D721Med (cell line): ENCODE results near the gene SLC4A1.

Source experiments
- DNase-seq: peaks from one replicate; pipeline ENCODE4 v3.0.0; 2011; ENCODE audit warnings: low spot score; ENCODE audit not compliant: insufficient read length
- FAIRE-seq: peaks from 2 replicates; lab custom pipeline; 2011; peaks lifted over from hg19 to GRCh38; lab: Jason Lieb, UNC
- CTCF ChIP-seq: IDR thresholded peaks from 2 replicates; pipeline ENCODE4 v1.5.1; 2012; ENCODE audit warnings: mild to moderate bottlenecking, control low read depth; ENCODE audit not compliant: insufficient read depth; ENCODE audit errors: missing control alignments

SLC4A1 gene

DNA sequence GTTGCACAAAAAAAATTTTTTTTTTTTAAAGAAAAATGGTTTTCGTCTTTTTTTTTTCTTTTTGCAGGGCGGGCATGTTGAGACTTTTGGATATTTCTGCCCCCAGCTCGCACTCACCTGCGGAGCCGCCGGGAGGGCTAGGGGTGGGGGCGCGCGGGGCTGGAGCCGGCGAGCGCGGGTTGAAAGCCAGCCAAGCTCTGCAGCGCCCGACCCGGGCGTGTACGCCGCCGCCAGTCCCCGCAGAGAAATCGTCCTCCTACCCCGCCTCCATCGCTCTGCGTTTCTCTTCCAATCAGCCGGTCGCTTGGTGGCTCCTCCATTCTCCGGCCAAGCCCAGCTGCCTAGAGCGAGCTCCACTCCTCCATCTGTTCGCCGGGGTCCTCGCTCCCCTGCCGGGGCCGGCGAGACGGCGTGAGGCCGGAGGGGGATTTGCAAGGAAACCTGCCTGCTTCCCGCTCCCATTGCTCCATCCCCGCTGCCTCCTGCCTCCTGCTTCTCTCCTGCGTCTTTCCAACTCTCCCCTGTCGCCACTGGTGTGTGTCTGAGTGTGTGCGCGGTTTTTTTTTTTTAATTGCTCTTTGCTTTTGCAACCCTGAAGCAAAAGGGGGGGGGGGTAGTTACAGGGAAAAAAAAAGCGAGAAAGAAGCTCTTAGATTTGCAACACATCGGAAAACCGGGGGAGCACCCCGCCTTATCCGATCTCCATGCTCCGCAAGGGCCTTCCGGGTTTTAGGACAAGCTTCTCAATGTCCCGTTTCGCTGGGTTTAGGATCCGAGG, 46.7 kb downstream of the SLC4A1 start:
- FAIRE-seq (no peak), DNase-seq (no peak)
- TF ChIP-seq CTCF = no peak

GRCh38 chr17:44220213-44221083, 47.5 kb downstream of the SLC4A1 start:
- DNase-seq (no peak), FAIRE-seq (no peak)
- TF ChIP-seq CTCF = no peak

DNA sequence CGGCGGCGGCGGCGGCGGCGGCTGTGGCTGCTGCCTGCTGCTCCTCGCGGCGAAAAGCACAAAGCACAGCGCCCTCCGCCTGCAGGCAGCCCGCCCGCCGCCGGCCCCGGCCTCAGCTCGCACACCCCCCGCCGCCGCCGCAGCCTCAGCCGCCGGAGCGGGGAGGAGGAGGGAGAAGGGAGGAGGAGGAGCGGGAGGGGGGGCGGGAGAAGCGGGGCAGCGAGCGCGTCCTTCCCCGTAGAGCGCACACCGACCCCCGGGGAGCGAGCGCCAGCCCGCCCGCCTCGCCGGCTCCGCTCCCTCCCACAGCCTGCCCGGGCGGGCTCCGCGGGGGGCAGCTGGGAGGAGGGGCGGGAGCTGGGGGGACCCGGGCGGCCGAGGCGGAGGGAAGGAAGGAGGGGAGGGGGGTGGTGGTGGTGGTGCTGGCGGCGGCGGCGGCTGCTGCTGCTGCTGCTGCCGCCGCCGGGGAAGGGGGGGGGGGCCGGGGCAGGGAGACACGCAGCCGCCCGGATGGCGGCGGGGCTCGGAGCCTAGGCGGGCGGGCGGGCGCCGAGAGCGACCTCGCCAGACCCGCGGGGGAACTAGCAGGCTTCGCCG, 48.2 kb downstream of the SLC4A1 start, which contains the start of gene UBTF:
UBTF (minus strand) TSS at position 60 of the 597 bp plus-strand sequence. CDS start 1,446 bp downstream, outside the sequence.
- no peak for TF ChIP-seq CTCF
- DNase-seq (no peak), FAIRE-seq (no peak)

GRCh38 chr17:44219108-44219615, 48.8 kb downstream of the SLC4A1 start:
- DNase-seq (no peak), FAIRE-seq (no peak)
- peak; percentile 18 for TF ChIP-seq CTCF

DNA sequence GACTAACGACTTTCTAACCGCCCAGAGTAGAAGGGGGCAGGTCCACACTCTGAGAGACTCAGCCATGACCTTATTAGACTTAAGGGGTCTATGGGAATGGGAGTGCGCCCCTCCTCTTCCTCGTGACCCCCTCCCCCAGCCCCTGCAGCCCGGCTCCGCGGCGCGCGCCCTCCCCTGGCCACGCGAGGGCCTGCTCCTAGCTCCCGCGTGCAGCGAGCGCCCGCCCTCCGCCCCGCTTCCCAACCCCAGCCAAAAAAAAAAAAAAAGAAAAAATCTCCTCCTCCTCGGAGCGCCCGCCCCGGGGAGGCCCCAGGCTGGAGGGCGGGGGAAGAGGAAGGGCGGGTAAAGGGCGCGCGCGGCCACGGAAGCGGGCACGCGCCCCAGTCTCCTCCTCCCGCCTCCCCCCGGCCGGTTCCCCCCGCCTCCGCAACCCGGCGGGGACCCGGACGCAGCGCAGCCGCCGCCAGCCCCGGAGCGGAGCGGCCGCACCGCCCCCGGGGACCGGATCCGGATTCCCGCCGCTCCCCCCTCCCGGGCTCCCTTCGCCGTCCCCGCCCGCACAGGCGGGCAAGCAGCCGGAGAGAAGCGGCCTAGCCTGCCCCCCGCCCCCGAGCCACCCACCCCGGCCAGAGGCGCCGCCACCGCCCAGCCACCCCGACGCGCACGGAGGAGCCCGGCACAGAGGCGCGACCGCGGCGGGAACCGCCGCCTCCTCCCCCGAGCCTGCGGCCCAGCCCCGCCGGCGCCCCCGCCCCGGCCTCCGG, 49.4 kb downstream of the SLC4A1 start:
- TF ChIP-seq CTCF = peak; percentile 59
- DNase-seq = peak; percentile 73
- FAIRE-seq = no peak

DNA sequence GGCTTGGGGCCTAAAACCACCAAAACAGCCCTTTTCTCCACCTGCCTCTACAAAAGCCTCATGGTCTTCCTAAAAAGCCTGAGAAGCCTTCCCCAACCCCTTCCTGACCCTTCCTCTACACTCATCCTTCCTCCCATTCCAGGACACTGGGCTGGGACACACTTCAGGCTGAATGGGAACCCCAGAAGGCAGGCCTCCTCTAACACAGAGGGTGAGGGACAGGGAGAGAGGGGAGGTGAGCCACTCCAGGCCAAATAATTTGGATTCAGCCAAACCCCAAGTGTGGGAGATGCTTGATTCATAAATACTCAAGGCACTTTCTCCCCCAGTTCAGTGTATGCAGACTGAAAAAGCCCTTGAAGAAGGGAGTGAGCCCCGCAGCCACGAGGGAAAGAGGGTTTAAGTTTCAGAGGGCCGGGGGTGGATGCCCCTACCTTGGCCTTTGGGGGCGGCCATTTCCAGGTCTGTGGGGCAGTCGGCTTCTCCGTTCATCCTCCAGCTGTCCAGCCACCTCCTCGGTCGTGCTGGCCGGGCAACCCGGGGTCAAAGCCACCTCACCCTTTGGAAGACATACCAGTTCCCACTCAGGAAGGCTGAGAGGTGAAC, 50.1 kb downstream of the SLC4A1 start:
- DNase-seq (no peak), FAIRE-seq (no peak)
- TF ChIP-seq CTCF = no peak
